ENCODE measurements around the gene GLRX5. TPM values are rescaled to one million over a fixed set of nuclear protein-coding genes. Genes with fewer than 3 reads are reported as not detected.

Gene GLRX5
- total RNA-seq, 3 donors from 2014 or later, result 29.1 to 36.1 (median 33.6) TPM

DNA sequence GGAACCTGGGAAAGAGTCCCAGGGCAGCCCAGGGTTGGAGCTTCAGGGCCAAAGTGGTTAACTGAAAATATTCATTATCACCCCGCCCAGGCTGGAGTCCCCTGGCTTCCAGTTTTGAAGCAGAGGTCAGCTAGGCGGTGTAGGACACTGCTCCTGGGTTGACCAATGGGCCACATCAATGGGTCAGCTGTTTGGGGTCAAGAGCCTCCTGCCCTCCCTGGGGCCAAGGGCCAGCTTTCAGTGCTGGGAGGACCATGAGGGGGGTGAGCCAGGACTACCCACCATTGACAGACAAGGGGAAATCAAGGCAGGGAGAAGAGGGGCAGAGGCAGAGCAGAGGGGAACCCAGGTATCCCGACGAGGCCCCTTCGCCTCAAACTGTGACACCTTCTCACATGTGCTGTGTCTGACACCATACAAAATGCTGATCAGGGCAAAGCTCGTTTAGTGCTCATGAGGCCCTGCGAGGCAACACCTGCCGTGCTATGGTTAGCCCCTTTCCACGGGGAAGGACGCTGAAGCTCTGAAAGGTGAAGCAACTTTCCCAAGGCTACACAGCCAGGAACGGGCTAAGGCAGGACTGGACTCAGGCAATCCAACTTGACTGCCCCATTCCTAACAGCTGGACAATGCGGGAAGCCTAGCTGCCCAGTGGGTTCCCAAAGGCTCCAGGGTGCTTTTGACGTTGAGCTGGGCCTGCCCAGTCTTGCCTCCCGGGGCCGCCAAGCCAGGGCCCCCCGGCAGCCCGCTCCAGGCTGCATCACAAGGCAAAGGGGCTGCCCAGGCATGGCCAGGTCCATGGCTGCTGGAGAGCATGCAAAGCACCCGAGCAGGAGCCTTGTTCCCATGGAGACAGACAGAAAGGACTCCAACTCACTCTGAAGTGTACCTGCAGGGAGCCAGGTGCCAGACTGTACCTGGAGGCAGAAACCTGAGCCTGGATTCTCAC lies 20.4 kb upstream of the GLRX5 start:
- intact Hi-C loops (cut with DNase I; ENCODE audit: low total_unique reads), result loop anchor here (5.0 to 10.0 kb wide), 2 partner anchors 70 to 668 kb away; no protein-coding TSS in a partner anchor
- H3K4me3 ChIP-seq, result peak overlapping the region; percentile 79 to 94 (median 81)
- no peaks in the 10 kb centered on the region for H3K36me3 ChIP-seq
- TF ChIP-seq POLR2AphosphoS5 (IDR thresholded peaks at IDR 0.05), result no peak
- peaks cover 11 to 19% of the 10 kb centered on the region in 2 donors for H3K4me1 ChIP-seq
- no peak for DNase-seq (ENCODE audit: low spot score in 2 of 2)
- no peaks in the 10 kb centered on the region for H3K27me3 ChIP-seq
- H3K9me3 ChIP-seq, result no peaks in the 10 kb centered on the region
- H3K27ac ChIP-seq, result peak overlapping the region; percentile 79 to 93

DNA sequence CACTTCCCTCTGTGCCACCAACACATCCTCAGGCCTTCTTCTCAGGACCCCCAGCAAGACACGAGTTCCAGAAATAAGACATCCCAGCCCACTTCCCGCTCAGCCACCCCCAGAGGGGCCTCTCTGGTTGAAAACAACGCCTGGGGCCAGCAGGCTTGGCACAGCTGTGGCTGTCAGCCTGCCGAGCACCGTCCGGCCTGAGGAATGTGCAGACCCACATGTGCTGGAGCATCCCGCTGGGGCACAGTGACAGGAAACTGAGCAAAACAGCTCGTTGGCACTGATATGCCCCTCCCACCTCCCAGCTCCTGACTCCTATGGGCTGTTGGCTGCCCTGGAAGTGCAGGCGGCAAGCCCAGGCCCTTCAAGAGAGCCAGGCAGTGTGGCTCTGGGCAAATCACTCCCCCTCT lies 19.8 kb upstream of the GLRX5 start:
- TF ChIP-seq POLR2A (IDR thresholded peaks at IDR 0.05) (no peak), POLR2AphosphoS5 (IDR thresholded peaks at IDR 0.05) (no peak)
- TF ChIP-seq, protein P1, sequence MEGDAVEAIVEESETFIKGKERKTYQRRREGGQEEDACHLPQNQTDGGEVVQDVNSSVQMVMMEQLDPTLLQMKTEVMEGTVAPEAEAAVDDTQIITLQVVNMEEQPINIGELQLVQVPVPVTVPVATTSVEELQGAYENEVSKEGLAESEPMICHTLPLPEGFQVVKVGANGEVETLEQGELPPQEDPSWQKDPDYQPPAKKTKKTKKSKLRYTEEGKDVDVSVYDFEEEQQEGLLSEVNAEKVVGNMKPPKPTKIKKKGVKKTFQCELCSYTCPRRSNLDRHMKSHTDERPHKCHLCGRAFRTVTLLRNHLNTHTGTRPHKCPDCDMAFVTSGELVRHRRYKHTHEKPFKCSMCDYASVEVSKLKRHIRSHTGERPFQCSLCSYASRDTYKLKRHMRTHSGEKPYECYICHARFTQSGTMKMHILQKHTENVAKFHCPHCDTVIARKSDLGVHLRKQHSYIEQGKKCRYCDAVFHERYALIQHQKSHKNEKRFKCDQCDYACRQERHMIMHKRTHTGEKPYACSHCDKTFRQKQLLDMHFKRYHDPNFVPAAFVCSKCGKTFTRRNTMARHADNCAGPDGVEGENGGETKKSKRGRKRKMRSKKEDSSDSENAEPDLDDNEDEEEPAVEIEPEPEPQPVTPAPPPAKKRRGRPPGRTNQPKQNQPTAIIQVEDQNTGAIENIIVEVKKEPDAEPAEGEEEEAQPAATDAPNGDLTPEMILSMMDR (IDR thresholded peaks at IDR 0.05), result no peak
- no peaks in the 10 kb centered on the region for H3K36me3 ChIP-seq
- intact Hi-C loops (cut with DNase I; ENCODE audit: low total_unique reads), result loop anchor here (10.0 kb wide), 1 partner anchor 70 kb away; no protein-coding TSS in a partner anchor
- H3K4me3 ChIP-seq, result peak overlapping the region; percentile 79 to 94 (median 81)
- no peak for DNase-seq (ENCODE audit: low spot score in 2 of 2)
- peaks cover 11 to 19% of the 10 kb centered on the region in 2 donors for H3K4me1 ChIP-seq
- peak overlapping the region; percentile 79 to 93 for H3K27ac ChIP-seq
- no peaks in the 10 kb centered on the region for H3K9me3 ChIP-seq
- no peaks in the 10 kb centered on the region for H3K27me3 ChIP-seq

DNA sequence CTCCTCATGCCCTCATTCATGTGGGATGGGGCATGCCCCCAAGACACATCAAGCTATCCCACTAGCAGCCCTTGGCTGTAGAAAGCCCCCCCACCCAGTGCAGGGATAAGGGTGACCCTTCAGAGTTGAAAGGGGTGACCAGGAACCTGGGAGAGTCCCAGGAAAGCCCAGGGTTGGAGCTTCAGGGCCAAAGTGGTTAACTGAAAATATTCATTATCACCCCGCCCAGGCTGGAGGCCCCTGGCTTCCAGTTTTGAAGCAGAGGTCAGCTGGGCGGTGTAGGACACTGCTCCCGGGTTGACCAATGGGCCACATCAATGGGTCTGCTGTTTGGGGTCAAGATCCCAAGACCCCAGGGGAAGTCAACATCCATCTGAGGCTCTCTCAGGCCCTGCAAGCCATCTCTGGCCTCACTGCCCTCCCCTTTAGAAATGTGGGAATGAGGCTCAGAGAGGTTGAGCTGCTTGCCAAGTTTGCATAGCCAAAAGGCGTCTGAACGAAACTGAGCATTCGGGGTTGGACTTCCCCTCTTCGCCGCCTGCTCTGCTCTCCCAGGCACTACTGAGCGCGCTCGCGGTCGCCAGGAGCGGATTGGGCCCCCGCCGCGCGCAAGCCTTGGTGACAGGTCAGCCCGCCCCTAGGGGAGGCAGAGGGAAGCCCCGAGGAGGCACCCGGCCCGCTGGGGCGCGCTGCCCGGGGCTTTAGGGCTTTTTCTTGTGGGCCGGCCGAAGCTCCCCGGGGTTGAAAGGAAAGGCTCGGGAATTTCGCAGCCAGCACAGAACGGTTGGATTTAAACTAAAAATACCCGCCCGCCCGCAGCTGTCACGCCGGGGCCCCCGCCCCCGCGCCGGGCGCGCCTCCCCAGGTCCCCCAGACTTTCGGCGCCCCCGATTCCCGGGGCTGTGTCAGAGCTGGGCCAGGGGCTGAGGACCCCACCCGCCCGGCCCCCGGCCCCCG lies 19.0 kb upstream of the GLRX5 start:
- peak in 1 of 2 donors; percentile 40 for DNase-seq (ENCODE audit: low spot score in 2 of 2)
- intact Hi-C loops (cut with DNase I; ENCODE audit: low total_unique reads), result loop anchor here (10.0 kb wide), 1 partner anchor 71 kb away; no protein-coding TSS in a partner anchor

DNA sequence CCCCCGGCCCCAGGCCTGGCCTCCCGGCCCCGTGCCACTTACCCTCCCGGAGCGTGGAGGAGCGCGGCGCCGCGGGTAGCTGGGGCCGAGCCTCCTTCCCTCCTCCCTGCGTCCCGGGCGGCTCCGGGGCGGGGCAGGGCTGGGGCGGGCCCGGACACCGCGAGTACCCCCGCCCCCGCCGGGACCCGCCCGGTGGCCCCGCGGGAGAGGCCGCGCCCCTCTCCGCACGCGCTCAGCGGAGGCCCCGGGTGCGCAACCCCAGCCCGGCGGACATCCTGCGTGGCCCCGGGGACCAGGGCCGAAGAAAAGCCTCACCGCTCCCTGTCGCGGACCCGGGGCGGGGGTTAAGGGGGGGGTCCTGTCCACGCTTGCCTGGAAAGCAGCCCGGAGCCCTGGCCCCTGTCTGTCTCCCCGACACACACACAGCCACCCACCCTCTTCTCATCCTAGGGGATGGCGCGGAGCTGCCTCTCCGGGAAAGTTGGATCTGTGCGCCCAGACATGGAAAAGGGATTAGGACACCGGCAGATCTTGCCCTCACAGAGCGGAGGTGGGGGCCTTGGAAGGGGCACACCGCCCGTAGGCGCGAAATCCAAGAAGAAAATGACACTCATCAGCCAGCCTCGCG lies 18.2 kb upstream of the GLRX5 start, which contains the start of gene SYNE3:
SYNE3 (minus strand) TSS at position 97 of the 628 bp plus-strand sequence. CDS start 40,829 bp downstream, outside the sequence.
- peaks cover 11 to 19% of the 10 kb centered on the region in 2 donors for H3K4me1 ChIP-seq
- no peaks in the 10 kb centered on the region for H3K36me3 ChIP-seq
- DNase-seq (ENCODE audit: low spot score in 2 of 2), result no peak
- intact Hi-C loops (cut with DNase I; ENCODE audit: low total_unique reads), result loop anchor here (10.0 kb wide), 1 partner anchor 72 kb away; no protein-coding TSS in a partner anchor
- TF ChIP-seq, protein P1 (IDR thresholded peaks at IDR 0.05), result no peak
- TF ChIP-seq POLR2AphosphoS5 (IDR thresholded peaks at IDR 0.05) (no peak), POLR2A (IDR thresholded peaks at IDR 0.05) (no peak)
- peak within 1 kb of the TSS; percentile 79 to 94 (median 81) for H3K4me3 ChIP-seq
- no peaks in the 10 kb centered on the region for H3K27me3 ChIP-seq
- no peaks in the 10 kb centered on the region for H3K9me3 ChIP-seq
- peak within 1 kb of the TSS; percentile 79 to 93 for H3K27ac ChIP-seq

More for the DNA sequence above, 19.0 kb upstream of the GLRX5 start:
- Histone ChIP-seq H3K9me3 (no peaks in the 10 kb centered on the region), H3K4me1 (peaks cover 11 to 19% of the 10 kb centered on the region in 2 donors), H3K36me3 (no peaks in the 10 kb centered on the region), H3K27ac (peak overlapping the region; percentile 79 to 93), H3K4me3 (peak overlapping the region; percentile 79 to 94 (median 81)), H3K27me3 (no peaks in the 10 kb centered on the region)
- TF ChIP-seq POLR2AphosphoS5 (IDR thresholded peaks at IDR 0.05), result peak in 1 of 3 donors; percentile 11
- no peak for TF ChIP-seq POLR2A (IDR thresholded peaks at IDR 0.05)
- TF ChIP-seq, protein P1 (IDR thresholded peaks at IDR 0.05), result peak in 2 of 3 donors; percentile 32 to 33

Data from breast epithelium (tissue), 4 donors.